ENCODE data around the gene PGAP2.

The PGAP2 gene

GRCh38 chr11:3857628-3858027 lies 49.3 kb downstream of the PGAP2 start:
- peak overlapping the region; percentile 73 for H3K4me3 ChIP-seq (ENCODE audit: low read depth, low read length)
- TF ChIP-seq MAX (IDR thresholded peaks at IDR 0.05; ENCODE audit: low read depth, low read length) (no peak), CTCF (IDR thresholded peaks at IDR 0.05; ENCODE audit: low read depth, low read length) (no peak), POLR2A (IDR thresholded peaks at IDR 0.05; ENCODE audit: extremely low read depth, insufficient read length) (no peak), MYC (IDR thresholded peaks at IDR 0.05; ENCODE audit: low read depth, low read length) (no peak)
- peak; percentile 29 for DNase-seq (ENCODE audit: low read depth)

- TF ChIP-seq POLR2A (IDR thresholded peaks at IDR 0.05; ENCODE audit: extremely low read depth, insufficient read length) (no peak), MYC (IDR thresholded peaks at IDR 0.05; ENCODE audit: low read depth, low read length) (no peak), CTCF (IDR thresholded peaks at IDR 0.05; ENCODE audit: low read depth, low read length) (no peak), MAX (IDR thresholded peaks at IDR 0.05; ENCODE audit: low read depth, low read length) (no peak)
- DNase-seq (ENCODE audit: low read depth) = peak; percentile 71
- H3K4me3 ChIP-seq (ENCODE audit: low read depth, low read length) = peak overlapping the region; percentile 73
Measured at GRCh38 chr11:3859373-3859881, 51.1 kb downstream of the PGAP2 start.

DNA sequence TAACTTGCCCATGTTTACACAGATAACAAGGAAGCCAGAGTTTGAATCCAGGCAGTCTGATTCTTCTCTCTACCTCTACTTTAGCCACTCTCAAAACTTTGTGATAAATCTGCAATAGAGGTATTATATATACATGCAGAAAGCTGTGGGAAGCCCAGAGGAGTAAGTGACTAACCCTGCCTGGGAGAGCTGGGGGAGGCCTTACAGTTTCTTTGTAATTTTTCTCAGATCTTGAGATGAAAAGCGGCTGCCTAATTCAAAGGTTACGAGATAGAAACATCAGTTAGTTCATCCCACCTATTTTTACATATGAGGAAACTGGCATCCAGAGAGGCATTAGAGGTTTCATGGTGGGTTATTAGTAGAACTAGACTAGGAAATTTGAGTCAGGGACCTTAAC lies 52.0 kb downstream of the PGAP2 start:
- H3K4me3 ChIP-seq (ENCODE audit: low read depth, low read length) = peak overlapping the region; percentile 32
- TF ChIP-seq MYC (IDR thresholded peaks at IDR 0.05; ENCODE audit: low read depth, low read length) = no peak
- no peak for TF ChIP-seq POLR2A (IDR thresholded peaks at IDR 0.05; ENCODE audit: extremely low read depth, insufficient read length)
- no peak for TF ChIP-seq MAX (IDR thresholded peaks at IDR 0.05; ENCODE audit: low read depth, low read length)
- TF ChIP-seq CTCF (IDR thresholded peaks at IDR 0.05; ENCODE audit: low read depth, low read length) = no peak
- DNase-seq (ENCODE audit: low read depth) = no peak

DNA sequence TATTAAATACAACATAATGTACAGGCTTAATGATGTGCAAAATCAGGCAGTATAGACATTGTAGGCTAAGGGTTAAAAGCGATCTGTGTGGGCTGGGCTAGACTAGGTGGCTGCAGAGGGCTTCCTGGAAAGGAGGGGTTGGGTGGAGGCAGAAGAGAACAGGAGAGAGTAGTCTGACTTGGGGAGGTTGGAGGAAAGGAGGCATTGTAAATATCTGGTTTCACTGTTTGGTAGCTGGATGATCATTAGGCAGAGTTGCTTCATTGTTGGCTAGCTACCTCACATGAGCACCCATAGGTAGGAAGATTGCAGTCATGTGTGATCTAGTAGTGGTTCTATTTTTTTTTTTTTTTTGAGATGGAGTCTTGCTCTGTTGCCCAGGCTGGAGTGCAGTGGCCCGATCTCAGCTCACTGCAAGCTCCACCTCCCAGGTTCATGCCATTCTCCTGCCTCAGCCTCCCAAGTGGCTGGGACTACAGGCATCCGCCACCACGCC lies 52.6 kb downstream of the PGAP2 start:
- H3K4me3 ChIP-seq (ENCODE audit: low read depth, low read length) = peak overlapping the region; percentile 32
- peak; percentile 38 for DNase-seq (ENCODE audit: low read depth)

DNA sequence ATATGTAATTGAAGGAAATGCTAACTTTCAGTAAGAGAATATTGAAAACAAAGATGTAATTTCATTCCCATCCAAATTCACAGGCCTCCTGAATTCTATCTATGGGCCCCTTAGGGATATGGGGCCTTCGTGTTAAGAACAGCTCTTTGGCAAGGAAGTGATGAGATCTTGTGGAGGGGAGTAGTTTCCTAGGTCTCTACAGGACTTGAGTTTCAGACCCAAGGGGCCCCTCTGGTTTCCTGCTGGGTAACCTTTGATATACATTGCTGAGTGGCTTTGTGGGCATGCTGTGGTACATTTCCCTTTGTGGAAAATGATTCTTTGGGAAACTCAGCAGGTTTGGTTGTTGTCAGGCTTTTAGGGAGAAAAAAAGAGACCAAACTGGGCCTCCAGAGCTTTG lies 53.3 kb downstream of the PGAP2 start:
- H3K4me3 ChIP-seq (ENCODE audit: low read depth, low read length) = peak overlapping the region; percentile 12
- TF ChIP-seq MYC (IDR thresholded peaks at IDR 0.05; ENCODE audit: low read depth, low read length) (no peak), POLR2A (IDR thresholded peaks at IDR 0.05; ENCODE audit: extremely low read depth, insufficient read length) (no peak), MAX (IDR thresholded peaks at IDR 0.05; ENCODE audit: low read depth, low read length) (no peak), CTCF (IDR thresholded peaks at IDR 0.05; ENCODE audit: low read depth, low read length) (no peak)
- DNase-seq (ENCODE audit: low read depth) = peak; percentile 85

DNA sequence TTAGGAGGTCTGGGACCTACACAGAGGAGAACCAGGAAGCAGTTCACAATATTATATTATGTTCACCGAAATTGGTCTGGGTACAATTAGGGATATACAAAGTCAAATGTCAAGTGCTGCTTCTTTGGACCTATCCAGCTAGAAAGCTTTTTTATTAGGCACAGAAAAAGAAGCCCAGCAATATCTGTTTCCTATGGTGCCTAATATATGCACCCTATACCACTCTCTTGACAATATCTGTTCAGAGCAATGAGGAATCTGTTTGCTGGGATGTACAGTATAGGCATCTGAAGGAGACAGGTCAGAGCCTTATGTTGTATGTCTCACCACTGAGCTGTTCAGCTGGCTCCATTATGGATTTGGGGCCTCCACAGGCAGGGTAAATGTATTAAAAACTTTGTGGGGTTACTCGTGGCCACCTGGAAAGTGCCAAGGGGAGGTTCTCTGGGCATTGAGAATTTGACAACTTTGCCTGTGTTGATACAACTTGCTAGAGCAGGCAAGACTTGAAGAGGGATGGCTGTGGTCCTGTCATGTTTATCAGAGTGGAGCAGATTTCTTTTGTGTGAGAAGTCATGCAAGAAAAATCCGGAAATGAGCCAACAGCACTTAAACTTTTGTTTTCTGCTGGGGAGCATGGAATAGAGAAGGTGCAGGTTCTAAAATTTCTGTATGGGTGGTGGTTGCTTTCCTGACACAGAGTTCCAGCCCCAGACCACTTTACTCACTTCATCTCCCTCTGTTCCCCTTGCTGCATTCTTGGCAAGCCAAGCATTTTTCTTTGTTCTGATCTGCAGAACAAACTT lies 57.2 kb downstream of the PGAP2 start:
- TF ChIP-seq POLR2A (IDR thresholded peaks at IDR 0.05; ENCODE audit: extremely low read depth, insufficient read length) (no peak), CTCF (IDR thresholded peaks at IDR 0.05; ENCODE audit: low read depth, low read length) (no peak), MAX (IDR thresholded peaks at IDR 0.05; ENCODE audit: low read depth, low read length) (no peak), MYC (IDR thresholded peaks at IDR 0.05; ENCODE audit: low read depth, low read length) (no peak)
- DNase-seq (ENCODE audit: low read depth) = peak; percentile 44
- H3K4me3 ChIP-seq (ENCODE audit: low read depth, low read length) = no peak overlapping the region

Data from NB4 (cell line).